Stimulated activated CD4-positive, alpha-beta T cell treated with anti-CD3 and anti-CD28 coated beads, Interleukin-4, amount 100 ng/mL, for 24 hours (primary cell): ENCODE measurements around the gene ZNF93.
"Not testable (repeated sequence)": the region's sequence is repeated elsewhere in the genome, so short reads cannot be mapped to it uniquely, and the experiment has no call there.

Experiments used
- DNase-seq: peaks from one replicate; pipeline ENCODE4 v3.0.0-alpha.2; 2020

Gene ZNF93

GRCh38 chr19:19943848-19944582, 43.3 kb downstream of the ZNF93 start:
- DNase-seq, result no peak

- DNase-seq, result no peak
These were observed 43.8 kb downstream of the ZNF93 start for GRCh38 chr19:19944583-19944880.

GRCh38 chr19:19946226-19946625, 45.5 kb downstream of the ZNF93 start:
- DNase-seq, result no peak

GRCh38 chr19:19948800-19949199, 48.1 kb downstream of the ZNF93 start:
- DNase-seq, result no peak

GRCh38 chr19:19955208-19955607, 54.5 kb downstream of the ZNF93 start:
- no peak for DNase-seq

- DNase-seq, result no peak
These were observed 55.8 kb downstream of the ZNF93 start for GRCh38 chr19:19956434-19957075.

GRCh38 chr19:19957766-19958165, 57.0 kb downstream of the ZNF93 start:
- not testable (repeated sequence) for DNase-seq

- peak; percentile 75 for DNase-seq
These were observed 58.5 kb downstream of the ZNF93 start for GRCh38 chr19:19959151-19959799.

GRCh38 chr19:19964416-19964815, 63.7 kb downstream of the ZNF93 start:
- no peak for DNase-seq

GRCh38 chr19:19966126-19966525, 65.4 kb downstream of the ZNF93 start:
- DNase-seq, result not testable (repeated sequence)

GRCh38 chr19:19966862-19967261, 66.1 kb downstream of the ZNF93 start:
- DNase-seq, result no peak
